Activated CD4-positive, alpha-beta T cell treated with anti-CD3 and anti-CD28 coated beads for 4 hours (primary cell): Measurements from ENCODE around the gene CDH3.

ENCODE experiments used
- DNase-seq, 2 donors: peaks; one replicate each; pipeline ENCODE4 v3.0.0-alpha.2; 2020

The CDH3 gene

DNA sequence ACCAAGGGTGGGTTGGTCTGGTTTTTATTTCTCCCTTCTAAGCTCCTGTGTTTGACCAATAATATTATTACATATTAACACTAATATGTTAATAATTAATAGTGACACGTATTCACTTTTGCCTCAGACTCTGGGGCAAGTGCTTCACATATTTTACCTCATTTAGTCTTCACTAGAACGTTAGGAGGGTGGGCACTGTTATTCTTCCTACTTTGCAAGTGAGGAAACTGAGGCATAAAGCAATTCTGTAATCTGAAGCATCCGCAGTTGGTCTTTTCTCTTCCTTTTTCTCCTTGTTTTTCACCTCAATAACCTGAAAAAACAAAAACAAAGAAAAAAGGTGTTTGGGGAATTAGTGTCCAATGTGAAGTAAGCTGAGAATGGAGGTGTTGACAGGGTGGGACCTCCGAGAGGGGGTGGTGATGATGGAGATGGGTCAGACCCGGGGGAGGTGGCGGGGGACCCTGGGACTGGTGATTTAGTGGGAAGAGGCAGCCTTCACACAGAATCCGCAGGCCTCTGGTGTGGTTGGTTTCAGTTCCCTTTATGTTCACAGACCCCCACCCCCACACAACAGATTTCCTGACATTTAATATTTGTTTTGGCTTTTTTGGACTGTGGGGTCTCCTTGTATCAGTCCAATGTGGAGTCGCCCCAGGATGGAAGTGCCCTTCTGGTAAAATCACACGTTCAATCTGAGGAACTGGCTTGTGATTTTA is 95.7 kb downstream of the CDH3 start:
- no peak for DNase-seq

DNA sequence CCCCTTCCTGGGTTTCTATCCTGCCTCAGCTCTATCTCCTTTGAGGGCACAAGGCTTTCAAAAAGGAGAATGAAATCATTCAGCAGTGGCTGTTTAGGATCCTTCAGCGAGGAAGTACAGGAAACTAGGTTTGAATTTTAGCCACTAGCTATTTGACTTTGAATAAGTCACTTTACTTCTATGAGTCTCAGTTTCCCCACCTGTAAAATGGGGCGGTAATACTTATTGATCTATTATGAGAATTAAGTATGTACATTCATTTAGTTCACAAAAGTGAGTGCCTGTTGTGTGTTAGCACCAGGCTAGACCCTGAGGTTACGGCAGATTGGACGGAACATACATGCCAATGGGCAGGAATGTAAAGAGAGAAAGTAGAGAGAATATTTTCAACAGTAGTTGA is 98.6 kb downstream of the CDH3 start:
- DNase-seq: no peak

DNA sequence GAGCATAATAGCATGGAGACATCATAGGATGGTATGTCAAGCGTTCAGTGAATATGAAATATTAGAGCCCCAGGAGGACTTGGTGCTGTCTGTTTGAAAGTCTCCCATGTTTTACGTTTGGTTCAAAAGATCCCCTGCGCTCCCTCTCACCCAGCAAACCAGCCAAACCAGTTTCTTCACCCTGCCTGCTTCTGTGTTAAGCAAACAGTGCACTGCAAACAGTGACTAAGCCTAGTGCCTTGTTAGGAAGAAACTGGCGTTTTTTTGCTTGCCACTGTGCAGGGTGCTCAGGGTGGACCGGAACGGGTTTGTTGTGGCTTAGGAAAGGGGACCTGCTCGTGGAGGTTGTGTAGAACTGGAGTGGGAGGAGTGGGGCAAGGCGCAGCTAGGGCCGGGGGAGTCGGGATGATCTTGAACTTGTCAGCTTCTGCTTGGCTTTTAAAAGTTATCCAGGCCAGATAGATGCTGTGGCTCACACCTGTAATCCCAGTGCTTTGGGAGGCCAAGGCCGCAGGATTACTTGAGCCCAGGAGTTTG is 99.7 kb downstream of the CDH3 start:
- no peak for DNase-seq

DNA sequence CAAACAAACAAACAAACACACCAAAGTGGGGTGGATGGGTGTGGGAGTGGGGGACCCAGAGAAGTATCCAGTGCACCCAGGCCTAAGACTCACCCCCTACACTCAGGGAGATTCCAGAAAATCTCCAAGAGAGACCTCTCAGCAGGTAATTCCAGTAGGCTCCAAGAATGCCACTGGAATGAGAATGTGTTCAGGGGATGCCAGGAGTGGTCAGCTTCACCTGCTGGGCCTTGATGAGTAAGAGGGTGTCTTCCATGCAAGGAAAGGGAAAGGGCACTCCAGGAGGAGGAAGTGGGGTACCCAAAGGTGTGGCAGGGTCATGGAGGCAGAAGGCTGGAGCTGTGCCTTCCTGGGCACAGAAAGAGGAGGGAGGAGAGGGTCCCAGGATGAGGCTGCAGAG is 101.8 kb downstream of the CDH3 start:
- DNase-seq: no peak

DNA sequence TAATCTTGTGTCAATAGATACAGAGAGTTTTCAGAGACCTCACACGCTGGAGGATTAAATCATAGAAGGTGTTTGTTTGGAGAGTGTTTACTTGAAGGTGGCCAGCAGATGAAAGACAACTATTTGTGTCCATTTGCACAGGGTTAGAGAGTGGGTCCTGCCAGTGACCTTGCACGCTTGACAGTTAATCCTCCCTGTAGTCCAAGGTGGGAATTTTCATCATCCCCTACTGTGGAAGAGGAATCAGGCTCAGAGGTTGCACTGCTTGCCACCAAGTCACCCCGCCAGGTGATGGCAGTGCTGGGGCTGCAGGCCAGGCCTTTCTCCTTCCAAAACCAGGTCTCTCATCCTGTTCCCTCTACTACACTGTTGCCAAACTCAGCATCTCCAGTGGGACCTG is 104.3 kb downstream of the CDH3 start:
- no peak for DNase-seq
